Astrocyte (in vitro differentiated cells and primary cell): ENCODE measurements around the gene CD164. TPM values are rescaled to one million over a fixed set of nuclear protein-coding genes. Genes with fewer than 3 reads are reported as not detected.

Experiments used
- DNase-seq: peaks from one replicate; pipeline ENCODE4 v3.0.0-alpha.2; 2010; ENCODE audit warnings: low read depth
- FAIRE-seq: peaks from 2 replicates; lab custom pipeline; 2011; peaks lifted over from hg19 to GRCh38; lab: Jason Lieb, UNC
- H2AFZ ChIP-seq: 2 replicates; pipeline ENCODE4 v1.6.0; 2012; ENCODE audit warnings: low read depth, low read length, inconsistent platforms
- H3K27ac ChIP-seq: 2 replicates; pipeline ENCODE4 v1.5.1; 2011; ENCODE audit warnings: low read depth, low read length, inconsistent platforms
- H3K27me3 ChIP-seq: 2 replicates; pipeline ENCODE4 v1.6.0; 2011; ENCODE audit warnings: low read length, inconsistent platforms; ENCODE audit not compliant: insufficient read depth
- H3K36me3 ChIP-seq: 2 replicates; pipeline ENCODE4 v1.5.1; 2011; ENCODE audit warnings: low read length, inconsistent platforms; ENCODE audit not compliant: insufficient read depth
- H3K4me1 ChIP-seq: 2 replicates; pipeline ENCODE4 v1.5.1; 2011; ENCODE audit warnings: low read length, inconsistent platforms; ENCODE audit not compliant: insufficient read depth
- H3K4me2 ChIP-seq: 2 replicates; pipeline ENCODE4 v1.6.0; 2012; ENCODE audit warnings: low read length, inconsistent platforms
- H3K4me3 ChIP-seq: 2 replicates; pipeline ENCODE4 v1.5.1; 2011; ENCODE audit warnings: low read depth, mild to moderate bottlenecking, low read length, inconsistent platforms; ENCODE audit not compliant: insufficient read depth
- H3K79me2 ChIP-seq: 2 replicates; pipeline ENCODE4 v1.6.0; 2012; ENCODE audit warnings: mild to moderate bottlenecking, low read length, inconsistent platforms; ENCODE audit not compliant: insufficient read depth
- H3K9ac ChIP-seq: 2 replicates; pipeline ENCODE4 v1.6.0; 2012; ENCODE audit warnings: mild to moderate bottlenecking, low read length, inconsistent platforms
- H3K9me3 ChIP-seq: 2 replicates; pipeline ENCODE4 v1.5.1; 2012; ENCODE audit warnings: low read depth, mild to moderate bottlenecking, low read length, inconsistent platforms; ENCODE audit not compliant: insufficient read depth
- H4K20me1 ChIP-seq: 2 replicates; pipeline ENCODE4 v1.6.0; 2012; ENCODE audit warnings: low read length, inconsistent platforms; ENCODE audit not compliant: insufficient read depth
- H3K27ac Mint-ChIP-seq: one replicate; pipeline ENCODE4 v1.8.0; 2021; ENCODE audit warnings: mild to moderate bottlenecking, mixed read lengths; ENCODE audit not compliant: unreplicated experiment
- H3K27me3 Mint-ChIP-seq: one replicate; pipeline ENCODE4 v1.8.0; 2021; ENCODE audit warnings: low read depth, mixed read lengths; ENCODE audit not compliant: unreplicated experiment
- H3K36me3 Mint-ChIP-seq: one replicate; pipeline ENCODE4 v1.8.0; 2021; ENCODE audit warnings: low read depth, mixed read lengths; ENCODE audit not compliant: unreplicated experiment
- H3K4me1 Mint-ChIP-seq: one replicate; pipeline ENCODE4 v1.8.0; 2021; ENCODE audit warnings: low read depth, mixed read lengths; ENCODE audit not compliant: unreplicated experiment
- H3K4me3 Mint-ChIP-seq: one replicate; pipeline ENCODE4 v1.8.0; 2021; ENCODE audit warnings: mild to moderate bottlenecking, moderate library complexity, mixed read lengths; ENCODE audit not compliant: unreplicated experiment
- H3K9me3 Mint-ChIP-seq: one replicate; pipeline ENCODE4 v1.8.0; 2021; ENCODE audit warnings: mild to moderate bottlenecking, mixed read lengths; ENCODE audit not compliant: unreplicated experiment
- EZH2 ChIP-seq: IDR thresholded peaks from 2 replicates; pipeline ENCODE4 v1.6.1; 2012; ENCODE audit warnings: mild to moderate bottlenecking, low read length, inconsistent platforms; ENCODE audit not compliant: insufficient read depth
- total RNA-seq: library from RNA; stranded (reverse); gene quantifications from 2 replicates; pipeline ENCODE4 v1.2.1, GENCODE V29; 2021
- TF ChIP-seq, protein P1 (sequence below): IDR thresholded peaks from 2 replicates; pipeline ENCODE4 v1.5.1; 2011; ENCODE audit warnings: low read depth, mild to moderate bottlenecking, inconsistent platforms, low read length, moderate library complexity; ENCODE audit not compliant: insufficient read depth

CD164 gene
- total RNA-seq, 1 donor from 2014 or later: 345 TPM

DNA sequence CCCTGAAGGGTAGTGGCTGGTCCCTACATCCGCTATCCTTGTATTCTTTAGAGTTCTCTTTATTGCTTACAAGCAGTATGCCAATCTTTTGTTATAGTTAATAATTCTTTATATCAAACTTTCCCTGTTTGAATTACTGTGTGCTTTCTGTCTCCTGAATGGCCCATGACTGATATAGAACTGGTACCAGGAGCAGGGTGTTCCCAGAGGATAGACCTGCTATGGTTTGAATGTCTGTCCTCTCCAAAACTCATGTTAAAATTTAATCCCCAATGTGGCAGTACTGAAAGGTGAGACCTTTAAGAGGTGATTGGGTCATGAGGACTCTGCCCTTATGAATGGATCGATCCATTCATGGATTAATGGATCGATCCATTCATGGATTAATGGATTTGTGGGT lies 26.0 kb downstream of the CD164 start:
- no peak for FAIRE-seq

DNA sequence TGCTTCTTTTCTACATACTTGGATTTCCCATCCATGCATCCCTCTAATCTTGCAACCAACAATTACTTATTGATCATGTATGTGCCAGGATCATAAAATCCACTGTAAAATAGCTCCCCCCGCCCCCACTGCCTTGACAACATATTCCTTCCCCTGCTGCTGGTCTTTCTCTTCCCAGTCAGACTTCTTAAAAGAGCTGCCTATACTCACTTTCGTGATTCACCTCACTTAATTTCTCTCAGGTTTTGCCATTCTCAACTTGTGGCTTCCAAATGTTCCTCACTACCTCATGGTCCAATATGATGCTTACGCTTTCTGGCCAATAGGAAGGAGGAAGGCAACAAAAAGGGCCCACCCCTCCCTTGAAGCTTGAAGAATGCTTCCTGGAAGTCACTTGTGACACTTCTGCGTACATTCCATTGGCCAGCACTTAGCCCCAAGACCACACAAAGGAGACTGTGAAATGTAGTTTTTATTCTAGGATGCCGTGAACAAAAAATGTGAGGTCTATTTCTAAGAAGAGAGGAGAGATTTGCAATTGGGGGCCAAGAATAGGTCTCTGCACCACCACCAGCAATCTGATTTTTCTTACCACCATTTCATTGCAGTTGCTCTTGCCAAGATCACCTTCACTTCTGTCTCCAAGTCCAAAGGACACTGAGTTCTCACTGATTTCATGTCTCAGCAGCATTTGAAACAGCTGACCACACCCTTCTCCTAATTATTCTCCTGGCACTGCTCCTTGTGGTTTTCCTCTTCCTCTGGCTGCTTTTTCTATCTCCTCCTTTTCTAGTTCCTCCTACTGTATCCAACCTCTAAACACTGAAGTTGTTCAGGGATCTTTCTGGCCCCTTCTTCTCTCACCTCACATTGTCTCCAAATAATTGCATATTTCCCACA lies 30.8 kb downstream of the CD164 start:
- FAIRE-seq (no peak), DNase-seq (no peak)
- H3K36me3 Mint-ChIP-seq: peaks cover 7% of the 10 kb centered on the region
- H3K27me3 ChIP-seq: no peaks in the 10 kb centered on the region
- no peaks in the 10 kb centered on the region for H3K4me1 ChIP-seq
- H3K36me3 ChIP-seq: no peaks in the 10 kb centered on the region
- no peak overlapping the region for H2AFZ ChIP-seq
- peaks cover 2% of the 10 kb centered on the region for H3K9me3 Mint-ChIP-seq
- no peaks in the 10 kb centered on the region for H4K20me1 ChIP-seq
- H3K27ac ChIP-seq: no peak overlapping the region
- peaks cover 3% of the 10 kb centered on the region for H3K9me3 ChIP-seq
- peaks cover 7% of the 10 kb centered on the region for H3K4me1 Mint-ChIP-seq
- H3K4me2 ChIP-seq: no peak overlapping the region
- TF ChIP-seq, protein P1, sequence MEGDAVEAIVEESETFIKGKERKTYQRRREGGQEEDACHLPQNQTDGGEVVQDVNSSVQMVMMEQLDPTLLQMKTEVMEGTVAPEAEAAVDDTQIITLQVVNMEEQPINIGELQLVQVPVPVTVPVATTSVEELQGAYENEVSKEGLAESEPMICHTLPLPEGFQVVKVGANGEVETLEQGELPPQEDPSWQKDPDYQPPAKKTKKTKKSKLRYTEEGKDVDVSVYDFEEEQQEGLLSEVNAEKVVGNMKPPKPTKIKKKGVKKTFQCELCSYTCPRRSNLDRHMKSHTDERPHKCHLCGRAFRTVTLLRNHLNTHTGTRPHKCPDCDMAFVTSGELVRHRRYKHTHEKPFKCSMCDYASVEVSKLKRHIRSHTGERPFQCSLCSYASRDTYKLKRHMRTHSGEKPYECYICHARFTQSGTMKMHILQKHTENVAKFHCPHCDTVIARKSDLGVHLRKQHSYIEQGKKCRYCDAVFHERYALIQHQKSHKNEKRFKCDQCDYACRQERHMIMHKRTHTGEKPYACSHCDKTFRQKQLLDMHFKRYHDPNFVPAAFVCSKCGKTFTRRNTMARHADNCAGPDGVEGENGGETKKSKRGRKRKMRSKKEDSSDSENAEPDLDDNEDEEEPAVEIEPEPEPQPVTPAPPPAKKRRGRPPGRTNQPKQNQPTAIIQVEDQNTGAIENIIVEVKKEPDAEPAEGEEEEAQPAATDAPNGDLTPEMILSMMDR: no peak
- no peak for TF ChIP-seq EZH2
- no peak overlapping the region for H3K4me3 Mint-ChIP-seq
- H3K79me2 ChIP-seq: no peaks in the 10 kb centered on the region
- no peaks in the 10 kb centered on the region for H3K27me3 Mint-ChIP-seq
- H3K9ac ChIP-seq: no peak overlapping the region
- no peak overlapping the region for H3K27ac Mint-ChIP-seq
- H3K4me3 ChIP-seq: no peak overlapping the region

More for the DNA sequence above, 26.0 kb downstream of the CD164 start:
- Histone ChIP-seq H3K27me3 (no peaks in the 10 kb centered on the region), H2AFZ (no peak overlapping the region), H3K9me3 (peaks cover 4% of the 10 kb centered on the region), H3K9ac (no peak overlapping the region), H3K27ac (no peak overlapping the region), H3K4me1 (no peaks in the 10 kb centered on the region), H3K4me2 (no peak overlapping the region), H3K36me3 (peaks cover 11% of the 10 kb centered on the region), H3K79me2 (no peaks in the 10 kb centered on the region), H3K4me3 (no peak overlapping the region), H4K20me1 (peaks cover 6% of the 10 kb centered on the region)
- Mint-ChIP-seq H3K4me3 (no peak overlapping the region), H3K27ac (no peak overlapping the region), H3K4me1 (peaks cover 6% of the 10 kb centered on the region), H3K27me3 (no peaks in the 10 kb centered on the region), H3K36me3 (peaks cover 34% of the 10 kb centered on the region), H3K9me3 (peaks cover 7% of the 10 kb centered on the region)
- DNase-seq: no peak
- no peak for TF ChIP-seq EZH2
- TF ChIP-seq, protein P1: no peak
